GM18507 (cell line): ENCODE measurements around the gene PHETA1.

Experiments
- DNase-seq: peaks from one replicate; pipeline ENCODE4 v3.0.0; 2011; ENCODE audit warnings: low read depth; ENCODE audit not compliant: insufficient read length; ENCODE audit errors: extremely low spot score
- FAIRE-seq: peaks from 2 replicates; lab custom pipeline; 2011; peaks lifted over from hg19 to GRCh38; lab: Jason Lieb, UNC

PHETA1 gene

GRCh38 chr12:111368788-111369495, at the start of gene PHETA1:
TSS of gene PHETA1 (minus strand) at chr12:111369095. CDS start at chr12:111363427, 5,668 bp downstream.
- FAIRE-seq (peak; percentile 91), DNase-seq (peak; percentile 93)

GRCh38 chr12:111418594-111418880, 49.6 kb upstream of the PHETA1 start:
- DNase-seq = no peak
- FAIRE-seq = no peak

GRCh38 chr12:111417784-111418593, 49.1 kb upstream of the PHETA1 start:
- DNase-seq (no peak), FAIRE-seq (no peak)

GRCh38 chr12:111417290-111417689, 48.4 kb upstream of the PHETA1 start:
- DNase-seq (no peak), FAIRE-seq (no peak)

GRCh38 chr12:111414711-111415252, 45.9 kb upstream of the PHETA1 start:
- no peak for DNase-seq
- FAIRE-seq = no peak

- FAIRE-seq = no peak
- no peak for DNase-seq
These were observed 44.7 kb upstream of the PHETA1 start for GRCh38 chr12:111413442-111414086.

GRCh38 chr12:111412830-111413441, 44.0 kb upstream of the PHETA1 start:
- DNase-seq = no peak
- FAIRE-seq = no peak

- FAIRE-seq (no peak), DNase-seq (no peak)
These were observed 43.3 kb upstream of the PHETA1 start for GRCh38 chr12:111412007-111412829.

- no peak for FAIRE-seq
- DNase-seq = no peak
These were observed 42.4 kb upstream of the PHETA1 start for GRCh38 chr12:111411185-111411764.

- FAIRE-seq (no peak), DNase-seq (no peak)
These were observed 41.7 kb upstream of the PHETA1 start for GRCh38 chr12:111410431-111411184.

- DNase-seq (no peak), FAIRE-seq (no peak)
These were observed 41.0 kb upstream of the PHETA1 start for GRCh38 chr12:111409780-111410430.

- no peak for DNase-seq
- peak; percentile 5 for FAIRE-seq
These were observed 40.5 kb upstream of the PHETA1 start for GRCh38 chr12:111409403-111409779.

- DNase-seq = no peak
- FAIRE-seq = no peak
These were observed 39.9 kb upstream of the PHETA1 start for GRCh38 chr12:111408686-111409402.

- FAIRE-seq (peak; percentile 12), DNase-seq (no peak)
These were observed 39.2 kb upstream of the PHETA1 start for GRCh38 chr12:111408116-111408440.

GRCh38 chr12:111407377-111408115, 38.7 kb upstream of the PHETA1 start:
- peak; percentile 35 for FAIRE-seq
- no peak for DNase-seq
